ENCODE measurements around the gene CHST11.
A peak's percentile ranks its signal among the peaks of the same experiment; 100 is the strongest.

CHST11 gene

GRCh38 chr12:104456417-104456949 is at the start of gene CHST11:
Gene CHST11 (plus strand): TSS chr12:104456948.
- DNase-seq (ENCODE audit: low read depth in 1 of 2, low spot score in 1 of 2), result peak; percentile 46 to 61

- no peak for DNase-seq (ENCODE audit: low read depth in 1 of 2, low spot score in 1 of 2)
Observed at GRCh38 chr12:104407438-104407837, 49.3 kb upstream of the CHST11 start.

- DNase-seq (ENCODE audit: low read depth in 1 of 2, low spot score in 1 of 2), result no peak
Observed at GRCh38 chr12:104407922-104408321, 48.8 kb upstream of the CHST11 start.

GRCh38 chr12:104410326-104410725 is 46.4 kb upstream of the CHST11 start:
- no peak for DNase-seq (ENCODE audit: low read depth in 1 of 2, low spot score in 1 of 2)

- DNase-seq (ENCODE audit: low read depth in 1 of 2, low spot score in 1 of 2), result no peak
Observed at GRCh38 chr12:104410786-104411185, 46.0 kb upstream of the CHST11 start.

- no peak for DNase-seq (ENCODE audit: low read depth in 1 of 2, low spot score in 1 of 2)
Observed at GRCh38 chr12:104411826-104412641, 44.7 kb upstream of the CHST11 start.

GRCh38 chr12:104412681-104413080 is 44.1 kb upstream of the CHST11 start:
- DNase-seq (ENCODE audit: low read depth in 1 of 2, low spot score in 1 of 2), result no peak

GRCh38 chr12:104413330-104413729 is 43.4 kb upstream of the CHST11 start:
- no peak for DNase-seq (ENCODE audit: low read depth in 1 of 2, low spot score in 1 of 2)

GRCh38 chr12:104414581-104415341 is 42.0 kb upstream of the CHST11 start:
- DNase-seq (ENCODE audit: low read depth in 1 of 2, low spot score in 1 of 2), result no peak

GRCh38 chr12:104415342-104415980 is 41.3 kb upstream of the CHST11 start:
- DNase-seq (ENCODE audit: low read depth in 1 of 2, low spot score in 1 of 2), result no peak

- no peak for DNase-seq (ENCODE audit: low read depth in 1 of 2, low spot score in 1 of 2)
Observed at GRCh38 chr12:104416136-104416535, 40.6 kb upstream of the CHST11 start.

- DNase-seq (ENCODE audit: low read depth in 1 of 2, low spot score in 1 of 2), result no peak
Observed at GRCh38 chr12:104416585-104416984, 40.2 kb upstream of the CHST11 start.

- DNase-seq (ENCODE audit: low read depth in 1 of 2, low spot score in 1 of 2), result no peak
Observed at GRCh38 chr12:104419717-104420116, 37.0 kb upstream of the CHST11 start.

GRCh38 chr12:104420868-104421267 is 35.9 kb upstream of the CHST11 start:
- no peak for DNase-seq (ENCODE audit: low read depth in 1 of 2, low spot score in 1 of 2)

- DNase-seq (ENCODE audit: low read depth in 1 of 2, low spot score in 1 of 2), result no peak
Observed at GRCh38 chr12:104421343-104421742, 35.4 kb upstream of the CHST11 start.

GRCh38 chr12:104422441-104422840 is 34.3 kb upstream of the CHST11 start:
- DNase-seq (ENCODE audit: low read depth in 1 of 2, low spot score in 1 of 2), result no peak

GRCh38 chr12:104423273-104423672 is 33.5 kb upstream of the CHST11 start:
- no peak for DNase-seq (ENCODE audit: low read depth in 1 of 2, low spot score in 1 of 2)

GRCh38 chr12:104423809-104424208 is 32.9 kb upstream of the CHST11 start:
- DNase-seq (ENCODE audit: low read depth in 1 of 2, low spot score in 1 of 2), result no peak

GRCh38 chr12:104424955-104425354 is 31.8 kb upstream of the CHST11 start:
- no peak for DNase-seq (ENCODE audit: low read depth in 1 of 2, low spot score in 1 of 2)

GRCh38 chr12:104425614-104426013 is 31.1 kb upstream of the CHST11 start:
- DNase-seq (ENCODE audit: low read depth in 1 of 2, low spot score in 1 of 2), result no peak

GRCh38 chr12:104426926-104427546 is 29.7 kb upstream of the CHST11 start:
- no peak for DNase-seq (ENCODE audit: low read depth in 1 of 2, low spot score in 1 of 2)
